NT2/D1 (cell line): Measurements from ENCODE around the gene BOLA2B.
"Not testable (repeated sequence)": the region's sequence is repeated elsewhere in the genome, so short reads cannot be mapped to it uniquely, and the experiment has no call there.

ENCODE experiments used
- DNase-seq: peaks from one replicate; pipeline ENCODE4 v3.0.0-alpha.2; 2011; ENCODE audit warnings: low read depth, low spot score
- H3K27me3 ChIP-seq: 2 replicates; pipeline ENCODE4 v1.6.0; 2011; ENCODE audit warnings: mild to moderate bottlenecking; ENCODE audit not compliant: insufficient read length, insufficient read depth
- H3K36me3 ChIP-seq: 2 replicates; pipeline ENCODE4 v1.6.1; 2011; ENCODE audit warnings: mild to moderate bottlenecking, low read length, mixed read lengths; ENCODE audit not compliant: insufficient read depth, insufficient read length
- H3K4me1 ChIP-seq: 2 replicates; pipeline ENCODE4 v1.5.1; 2011; ENCODE audit not compliant: insufficient read depth, insufficient read length
- H3K4me3 ChIP-seq: 2 replicates; pipeline ENCODE4 v1.5.1; 2011; ENCODE audit warnings: low read depth; ENCODE audit not compliant: insufficient read length
- H3K9ac ChIP-seq: 2 replicates; pipeline ENCODE4 v1.6.0; 2011; ENCODE audit warnings: low read depth; ENCODE audit not compliant: insufficient read length
- H3K9me3 ChIP-seq: 2 replicates; pipeline ENCODE4 v1.5.1; 2011; ENCODE audit warnings: mild to moderate bottlenecking, low read length; ENCODE audit not compliant: insufficient read depth
- SUZ12 ChIP-seq: IDR thresholded peaks from 2 replicates; pipeline ENCODE4 v1.6.1; 2011; ENCODE audit not compliant: insufficient read length, insufficient read depth; ENCODE audit errors: extremely low read depth
- YY1 ChIP-seq: IDR thresholded peaks from 2 replicates; pipeline ENCODE4 v1.6.1; 2011; ENCODE audit not compliant: insufficient read length, insufficient read depth
- ZNF274 ChIP-seq: IDR thresholded peaks from 2 replicates; pipeline ENCODE4 v1.6.1; 2011; ENCODE audit warnings: mild to moderate bottlenecking, low read depth, low read length

The BOLA2B gene

DNA sequence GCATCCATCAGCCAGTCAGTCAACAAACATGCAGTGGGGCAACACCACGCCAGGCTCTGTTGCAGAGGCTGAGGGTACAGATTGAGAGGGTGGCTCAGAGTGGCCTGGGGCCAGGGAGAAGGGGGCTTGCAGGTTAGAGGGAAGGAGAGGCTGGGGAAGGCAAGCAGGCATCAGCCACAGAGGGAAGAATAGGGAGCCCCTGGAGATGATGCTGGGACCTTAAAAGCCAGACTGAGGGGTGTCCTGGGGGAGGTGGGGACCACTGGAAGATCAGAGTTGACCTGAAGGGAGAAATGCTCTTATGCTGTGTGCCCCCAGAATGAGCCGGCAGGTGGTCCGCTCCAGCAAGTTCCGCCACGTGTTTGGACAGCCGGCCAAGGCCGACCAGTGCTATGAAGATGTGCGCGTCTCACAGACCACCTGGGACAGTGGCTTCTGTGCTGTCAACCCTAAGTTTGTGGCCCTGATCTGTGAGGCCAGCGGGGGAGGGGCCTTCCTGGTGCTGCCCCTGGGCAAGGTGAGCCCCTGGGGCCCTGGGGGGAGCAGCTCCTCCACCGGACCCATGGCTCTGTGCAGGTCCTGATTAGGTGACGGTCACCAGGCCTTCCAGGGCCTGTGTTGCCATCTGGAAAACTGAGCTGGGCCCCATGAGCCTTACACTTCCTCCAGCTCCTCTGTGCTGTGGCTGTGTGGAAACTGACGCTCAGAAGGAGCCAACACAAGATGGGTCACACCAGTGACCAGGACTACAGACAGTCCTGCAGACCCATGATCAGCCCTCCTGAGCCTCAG, 8.4 kb downstream of the BOLA2B start:
- TF ChIP-seq YY1 (no peak), ZNF274 (no peak)
- Histone ChIP-seq H3K4me1 (peaks cover 30% of the 10 kb centered on the region), H3K9ac (peak overlapping the region; percentile 52), H3K4me3 (no peak overlapping the region), H3K9me3 (no peaks in the 10 kb centered on the region), H3K36me3 (peaks cover 6% of the 10 kb centered on the region), H3K27me3 (peaks cover 13% of the 10 kb centered on the region)
- DNase-seq, result no peak

DNA sequence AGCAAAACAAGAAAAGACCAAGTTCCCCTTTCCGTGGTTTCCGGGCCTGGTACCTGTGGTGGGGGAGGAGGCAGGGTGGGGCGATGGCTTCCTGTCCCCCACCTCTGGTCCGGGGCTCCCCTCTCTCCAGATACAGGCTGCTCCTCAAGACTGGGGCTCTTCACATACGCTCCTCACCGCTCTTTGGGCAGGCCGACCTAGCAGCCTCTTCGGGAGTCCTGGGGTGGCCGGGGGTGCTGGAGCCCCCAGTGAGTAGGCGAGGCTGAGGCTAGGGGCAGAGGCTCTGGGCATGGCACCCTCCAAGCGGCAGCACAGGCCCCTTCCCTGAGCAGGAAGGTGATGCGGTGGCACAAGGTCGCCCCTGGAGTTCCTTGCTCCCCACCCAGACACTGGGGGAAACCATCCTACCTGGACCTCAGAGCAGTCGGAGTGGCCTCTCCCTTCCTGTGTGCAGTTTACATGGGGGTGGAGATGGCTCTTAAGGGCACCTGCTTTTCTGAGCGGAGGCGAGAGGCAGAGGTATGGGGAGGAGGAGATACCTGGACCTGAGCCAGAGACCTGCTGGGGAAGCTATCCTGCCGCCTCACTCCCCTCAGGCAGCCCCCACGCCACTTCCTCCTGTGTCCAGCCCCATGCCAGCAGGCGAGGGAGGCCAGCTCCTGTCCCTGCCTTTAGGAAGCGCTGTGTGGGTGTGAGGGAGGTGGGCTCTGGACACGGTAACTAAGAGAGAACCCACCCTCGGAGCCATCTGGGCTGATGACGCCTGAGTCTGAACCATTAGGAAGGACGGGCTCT, 9.2 kb downstream of the BOLA2B start:
- Histone ChIP-seq H3K4me1 (peaks cover 30% of the 10 kb centered on the region), H3K4me3 (peak overlapping the region; percentile 53), H3K27me3 (peaks cover 13% of the 10 kb centered on the region), H3K36me3 (peaks cover 6% of the 10 kb centered on the region), H3K9ac (peak overlapping the region; percentile 63), H3K9me3 (no peaks in the 10 kb centered on the region)
- TF ChIP-seq SUZ12 (no peak), YY1 (no peak)
- DNase-seq, result no peak

DNA sequence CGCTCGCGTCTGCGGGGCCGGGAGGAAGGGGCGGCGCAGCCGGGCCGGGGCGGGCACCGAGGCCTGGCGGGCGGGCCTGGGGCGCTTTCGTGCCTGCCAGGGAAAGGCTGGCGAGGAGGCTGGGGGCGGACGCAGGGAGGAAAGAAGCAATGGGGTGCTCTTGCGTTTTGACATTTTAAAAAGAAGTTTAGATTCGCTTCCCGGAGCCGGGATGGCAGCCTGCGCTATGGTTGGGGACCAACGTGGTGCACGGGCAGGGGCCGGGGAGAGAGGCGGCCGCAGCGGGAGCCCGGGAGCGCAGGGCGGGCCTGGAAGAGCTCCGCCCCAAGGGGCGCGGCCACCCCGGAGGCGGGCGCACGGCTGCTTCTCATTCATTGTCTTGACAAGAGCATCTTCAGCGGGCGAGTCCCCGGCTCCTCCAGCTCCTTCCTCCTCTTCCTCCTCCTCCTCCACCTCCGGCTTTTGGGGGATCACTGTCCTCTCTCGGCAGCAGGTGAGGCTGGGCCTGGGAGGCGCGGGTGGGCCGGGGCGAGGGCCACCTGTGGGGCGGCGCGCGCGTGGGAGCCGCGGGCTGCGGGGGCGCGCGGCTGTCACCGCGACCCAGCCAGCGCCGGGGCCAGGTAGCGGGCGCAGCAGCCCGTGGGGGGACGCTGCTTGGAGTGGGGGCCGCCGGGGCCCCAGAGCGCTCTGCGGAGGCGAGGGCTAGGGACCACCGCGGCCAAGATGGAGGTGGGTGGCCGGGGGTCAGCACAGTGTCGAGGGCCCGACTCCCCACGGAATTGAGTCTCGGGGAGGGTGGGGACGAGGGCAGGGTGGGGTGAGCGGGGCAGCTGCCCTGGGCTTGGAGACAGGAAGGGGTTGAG, 10.0 kb downstream of the BOLA2B start, which contains the start of gene CORO1A:
Gene CORO1A, plus strand, starts transcription at position 370 of the 863 bp plus-strand sequence. CDS start 1,608 bp downstream, outside the sequence.
- peaks cover 13% of the 10 kb centered on the region for H3K27me3 ChIP-seq
- peaks cover 6% of the 10 kb centered on the region for H3K36me3 ChIP-seq
- peak within 1 kb of the TSS; percentile 65 for H3K9ac ChIP-seq
- H3K4me3 ChIP-seq, result peak within 1 kb of the TSS; percentile 53
- DNase-seq, result peak; percentile 63
- H3K4me1 ChIP-seq, result peaks cover 30% of the 10 kb centered on the region
- no peaks in the 10 kb centered on the region for H3K9me3 ChIP-seq
- no peak for TF ChIP-seq SUZ12

DNA sequence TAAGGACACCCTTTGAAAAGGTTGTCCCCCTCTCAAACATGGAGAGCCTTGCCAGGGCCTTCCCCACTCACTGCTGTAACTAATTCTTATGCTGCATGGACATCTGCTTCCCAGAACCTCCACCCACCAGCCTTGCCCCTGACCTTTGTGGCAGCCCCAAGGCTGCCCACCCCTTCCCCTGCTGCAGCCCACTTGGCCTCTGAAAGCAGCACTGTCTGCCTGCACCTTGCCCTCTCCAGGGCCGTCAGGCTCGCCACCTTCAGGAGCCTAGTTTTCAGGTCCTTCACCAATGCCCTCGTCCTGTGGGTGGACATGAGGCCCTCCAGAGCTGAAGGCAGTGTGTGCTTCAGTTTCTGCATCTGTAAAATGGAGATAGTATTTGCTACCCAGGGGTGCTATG, 12.7 kb downstream of the BOLA2B start:
- no peak for DNase-seq
- Histone ChIP-seq H3K27me3 (peaks cover 13% of the 10 kb centered on the region), H3K9me3 (no peaks in the 10 kb centered on the region), H3K9ac (no peak overlapping the region), H3K4me3 (no peak overlapping the region), H3K36me3 (no peaks in the 10 kb centered on the region), H3K4me1 (peaks cover 19% of the 10 kb centered on the region)
- no peak for TF ChIP-seq ZNF274
- TF ChIP-seq YY1, result no peak
- TF ChIP-seq SUZ12, result no peak

DNA sequence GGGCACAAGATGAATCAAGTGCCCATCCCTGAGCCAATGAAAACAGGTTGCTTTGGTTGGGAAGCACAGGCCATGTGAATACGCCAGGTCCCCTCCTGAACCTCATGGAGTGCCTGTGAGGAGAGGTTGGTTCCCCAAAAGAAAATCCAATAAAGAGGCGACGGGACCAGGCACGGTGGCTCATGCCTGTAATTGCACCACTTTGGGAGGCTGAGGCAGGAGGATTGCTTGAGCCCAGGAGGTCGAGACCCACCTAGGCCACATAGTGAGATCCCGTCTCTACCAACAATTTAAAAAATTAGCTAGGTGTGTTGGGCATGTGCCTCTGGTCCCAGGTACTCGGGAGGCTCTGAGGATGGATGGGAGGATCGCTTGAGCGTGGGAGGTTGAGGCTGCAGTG, 13.5 kb downstream of the BOLA2B start:
- H3K4me3 ChIP-seq, result no peak overlapping the region
- H3K9me3 ChIP-seq, result no peaks in the 10 kb centered on the region
- peak overlapping the region; percentile 56 for H3K9ac ChIP-seq
- no peak for TF ChIP-seq YY1
- TF ChIP-seq SUZ12, result no peak
- TF ChIP-seq ZNF274, result no peak
- peaks cover 13% of the 10 kb centered on the region for H3K27me3 ChIP-seq
- no peaks in the 10 kb centered on the region for H3K36me3 ChIP-seq
- DNase-seq, result no peak
- peaks cover 11% of the 10 kb centered on the region for H3K4me1 ChIP-seq

DNA sequence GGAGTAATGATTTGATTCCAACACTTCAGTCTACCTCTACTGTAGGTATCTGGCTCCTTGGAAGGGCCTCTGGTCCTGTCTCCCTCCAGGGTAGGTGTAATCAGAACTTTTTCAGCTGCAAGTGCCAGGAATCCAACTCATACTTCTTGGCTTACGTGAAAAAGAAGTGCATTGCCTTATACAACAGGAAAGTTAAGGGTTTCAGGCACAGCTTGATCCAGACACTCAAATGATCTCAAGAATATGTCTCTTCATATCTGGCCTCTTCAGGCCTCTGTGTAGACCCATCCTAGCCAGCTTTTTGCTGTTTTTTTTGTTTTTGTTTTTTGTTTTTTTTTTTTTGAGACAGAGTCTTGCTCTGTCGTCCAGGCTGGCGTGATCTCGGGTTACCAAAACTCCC, 14.3 kb downstream of the BOLA2B start:
- Histone ChIP-seq H3K9me3 (no peaks in the 10 kb centered on the region), H3K4me1 (peaks cover 4% of the 10 kb centered on the region), H3K4me3 (no peak overlapping the region), H3K36me3 (no peaks in the 10 kb centered on the region), H3K9ac (no peak overlapping the region), H3K27me3 (peaks cover 5% of the 10 kb centered on the region)
- no peak for DNase-seq
- TF ChIP-seq SUZ12 (no peak), YY1 (no peak), ZNF274 (no peak)

DNA sequence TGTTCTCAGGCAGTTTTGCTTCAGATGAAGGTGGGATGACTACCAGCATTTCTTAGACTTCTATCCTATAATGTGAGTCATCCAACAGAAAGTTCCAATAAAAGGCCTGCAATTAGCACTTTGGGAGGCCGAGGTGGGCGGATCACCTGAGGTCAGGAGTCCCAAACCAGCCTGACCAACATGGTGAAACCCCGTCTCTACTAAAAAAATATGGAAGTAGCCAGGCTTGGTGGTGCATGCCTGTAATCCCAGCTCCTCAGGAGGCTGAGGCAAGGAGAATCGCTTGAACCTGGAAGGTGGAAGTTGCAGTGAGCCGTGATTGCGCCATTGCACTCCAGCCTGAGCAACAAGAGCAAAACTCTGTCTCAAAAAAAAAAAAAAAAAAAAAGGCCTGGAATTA, 16.6 kb downstream of the BOLA2B start:
- not testable (repeated sequence) for H3K4me1 ChIP-seq, H3K9ac ChIP-seq, H3K36me3 ChIP-seq, DNase-seq, H3K4me3 ChIP-seq, H3K27me3 ChIP-seq, H3K9me3 ChIP-seq
